Activated CD8-positive, alpha-beta memory T cell treated with anti-CD3 and anti-CD28 coated beads, Interleukin-2, amount 50 U/mL, for 4 hours (primary cell): ENCODE measurements around the gene COL27A1.

Source experiments
- DNase-seq: peaks from one replicate; pipeline ENCODE4 v3.0.0-alpha.2; 2020

The COL27A1 gene

GRCh38 chr9:114229295-114229694 lies 74.0 kb downstream of the COL27A1 start:
- DNase-seq = no peak

GRCh38 chr9:114230068-114230467 lies 74.7 kb downstream of the COL27A1 start:
- DNase-seq = no peak

- no peak for DNase-seq
Measured at GRCh38 chr9:114231273-114231672, 75.9 kb downstream of the COL27A1 start.

GRCh38 chr9:114231719-114232449 lies 76.5 kb downstream of the COL27A1 start:
- no peak for DNase-seq

GRCh38 chr9:114233491-114234185 lies 78.3 kb downstream of the COL27A1 start:
- no peak for DNase-seq

GRCh38 chr9:114235033-114235661 lies 79.8 kb downstream of the COL27A1 start:
- DNase-seq = no peak

- no peak for DNase-seq
Measured at GRCh38 chr9:114236391-114237138, 81.2 kb downstream of the COL27A1 start.

- no peak for DNase-seq
Measured at GRCh38 chr9:114237247-114237646, 81.9 kb downstream of the COL27A1 start.

- DNase-seq = no peak
Measured at GRCh38 chr9:114237781-114238180, 82.4 kb downstream of the COL27A1 start.

GRCh38 chr9:114238472-114238871 lies 83.1 kb downstream of the COL27A1 start:
- DNase-seq = no peak

GRCh38 chr9:114238891-114239875 lies 83.8 kb downstream of the COL27A1 start:
- DNase-seq = no peak

- no peak for DNase-seq
Measured at GRCh38 chr9:114240216-114240615, 84.9 kb downstream of the COL27A1 start.

- DNase-seq = no peak
Measured at GRCh38 chr9:114240647-114241558, 85.6 kb downstream of the COL27A1 start.

- no peak for DNase-seq
Measured at GRCh38 chr9:114242837-114243236, 87.5 kb downstream of the COL27A1 start.

- DNase-seq = no peak
Measured at GRCh38 chr9:114243240-114243639, 87.9 kb downstream of the COL27A1 start.

- no peak for DNase-seq
Measured at GRCh38 chr9:114244570-114244969, 89.2 kb downstream of the COL27A1 start.

- DNase-seq = no peak
Measured at GRCh38 chr9:114246558-114246957, 91.2 kb downstream of the COL27A1 start.

GRCh38 chr9:114247077-114247476 lies 91.7 kb downstream of the COL27A1 start:
- no peak for DNase-seq

GRCh38 chr9:114247491-114247890 lies 92.2 kb downstream of the COL27A1 start:
- no peak for DNase-seq

GRCh38 chr9:114248299-114248707 lies 93.0 kb downstream of the COL27A1 start:
- DNase-seq = no peak
